SK-N-MC (cell line): ENCODE results near the gene COX7A2.

Experiments
- EZH2 ChIP-seq: fragments of 200-600 bp; sonication (generic); IDR thresholded peaks from one replicate; pipeline ENCODE4 v1.6.1; 2017; ENCODE audit warnings: antibody characterized with exemption
- FOXP2 ChIP-seq: optimal IDR thresholded peaks from 2 replicates; pipeline ENCODE3; 2011; ENCODE audit warnings: mild to moderate bottlenecking, moderate library complexity; ENCODE audit not compliant: insufficient read depth; ENCODE audit errors: extremely low read length, control extremely low read depth
- POLR2AphosphoS5 ChIP-seq: IDR thresholded peaks from 2 replicates; pipeline ENCODE4 v1.6.1; 2012; ENCODE audit warnings: mild to moderate bottlenecking, low read depth, low read length, borderline replicate concordance

DNA sequence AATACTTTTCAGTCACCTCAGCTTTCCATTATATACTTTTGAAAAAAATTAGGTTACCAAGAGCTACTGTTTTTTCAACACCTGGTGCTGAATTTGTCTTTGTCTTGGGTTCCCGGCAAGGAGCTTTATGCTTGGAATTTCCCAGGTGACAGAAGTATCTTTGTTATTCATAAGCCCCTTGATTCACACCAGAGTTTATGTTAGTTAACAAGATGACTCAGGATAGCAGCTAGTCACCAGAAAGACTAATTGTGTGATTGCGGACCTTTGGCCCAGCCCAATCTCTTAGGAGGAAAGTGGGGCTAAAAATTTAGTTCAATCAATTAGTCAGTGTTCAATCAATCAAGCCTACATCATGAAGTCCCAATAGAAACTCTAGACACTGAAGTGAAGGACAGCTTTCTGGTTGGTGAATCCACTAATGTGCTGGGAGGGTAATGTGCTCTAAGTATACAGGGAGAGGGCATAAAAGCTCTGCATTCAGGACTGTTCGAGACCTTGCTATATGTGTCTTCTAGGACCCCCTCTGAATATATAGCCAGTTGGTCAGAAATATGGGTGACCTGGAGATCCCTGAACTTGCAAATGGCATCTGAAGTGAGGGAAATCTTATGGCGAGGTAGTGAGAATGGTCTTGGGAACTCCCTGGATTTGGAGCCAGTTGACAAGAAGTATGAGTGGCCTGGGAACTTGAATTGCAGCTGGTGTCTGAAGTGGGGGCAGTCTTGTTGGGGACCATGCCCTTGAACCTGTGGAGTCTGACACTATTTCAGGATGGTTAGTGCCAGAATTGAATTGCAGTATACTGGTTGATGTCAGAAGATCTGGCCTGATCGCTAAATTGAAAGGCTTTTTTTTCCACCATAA is 24.8 kb upstream of the COX7A2 start:
- TF ChIP-seq POLR2AphosphoS5: no peak
- TF ChIP-seq EZH2: no peak
- TF ChIP-seq FOXP2: no peak
